Measurements from ENCODE around the gene BBLN. TPM values are rescaled to one million over a fixed set of nuclear protein-coding genes. Genes with fewer than 3 reads are reported as not detected.
A peak's percentile ranks its signal among the peaks of the same experiment; 100 is the strongest.

The BBLN gene
- total RNA-seq, 2 donors from 2014 or later, result 333 to 437 TPM

GRCh38 chr9:128201441-128202369, 41.6 kb downstream of the BBLN start:
- no peaks in the 10 kb centered on the region for H3K36me3 ChIP-seq
- H3K27ac ChIP-seq, result no peak overlapping the region
- TF ChIP-seq POLR2AphosphoS5 (IDR thresholded peaks at IDR 0.05), result no peak
- TF ChIP-seq CTCF (IDR thresholded peaks at IDR 0.05), result no peak
- no peak for TF ChIP-seq POLR2A (IDR thresholded peaks at IDR 0.05)
- H3K4me3 ChIP-seq, result no peak overlapping the region
- H3K9me3 ChIP-seq, result no peaks in the 10 kb centered on the region
- intact Hi-C loops (cut with DNase I), result no loop called here
- 84% methylated on average over 13 of the region's 13 CpGs for WGBS
- H3K4me1 ChIP-seq (replicated peaks), result peaks cover 8% of the 10 kb centered on the region
- no peaks in the 10 kb centered on the region for H3K27me3 ChIP-seq (replicated peaks; ENCODE audit: insufficient read depth)
- DNase-seq (ENCODE audit: low spot score), result no peak

- H3K36me3 ChIP-seq, result no peaks in the 10 kb centered on the region
- TF ChIP-seq POLR2A (IDR thresholded peaks at IDR 0.05), result no peak
- no peak for TF ChIP-seq POLR2AphosphoS5 (IDR thresholded peaks at IDR 0.05)
- TF ChIP-seq CTCF (IDR thresholded peaks at IDR 0.05), result no peak
- no peaks in the 10 kb centered on the region for H3K9me3 ChIP-seq
- H3K4me1 ChIP-seq (replicated peaks), result peaks cover 8% of the 10 kb centered on the region
- intact Hi-C loops (cut with DNase I), result no loop called here
- no peaks in the 10 kb centered on the region for H3K27me3 ChIP-seq (replicated peaks; ENCODE audit: insufficient read depth)
- no peak for DNase-seq (ENCODE audit: low spot score)
- no peak overlapping the region for H3K27ac ChIP-seq
- WGBS, result 15% methylated on average over 2 of the region's 2 CpGs
- peak overlapping the region in 1 of 2 donors; percentile 49 for H3K4me3 ChIP-seq
Observed at GRCh38 chr9:128202648-128203023, 42.6 kb downstream of the BBLN start.

- peaks cover 8% of the 10 kb centered on the region for H3K4me1 ChIP-seq (replicated peaks)
- intact Hi-C loops (cut with DNase I), result no loop called here
- H3K36me3 ChIP-seq, result no peaks in the 10 kb centered on the region
- H3K27me3 ChIP-seq (replicated peaks; ENCODE audit: insufficient read depth), result no peaks in the 10 kb centered on the region
- H3K4me3 ChIP-seq, result peak within 1 kb of the TSS; percentile 39 to 49
- DNase-seq (ENCODE audit: low spot score), result peak; percentile 18
- H3K27ac ChIP-seq, result peak within 1 kb of the TSS in 1 of 2 donors; percentile 4
- no peaks in the 10 kb centered on the region for H3K9me3 ChIP-seq
- TF ChIP-seq CTCF (IDR thresholded peaks at IDR 0.05) (peak; percentile 81 to 98 (median 89)), POLR2A (IDR thresholded peaks at IDR 0.05) (no peak)
- WGBS, result 1% methylated on average over 53 of the region's 72 CpGs
Observed at GRCh38 chr9:128203024-128203706, 43.1 kb downstream of the BBLN start, which contains the start of gene DNM1. Gene DNM1 (plus strand): TSS chr9:128203379. CDS start chr9:128203471, 92 bp downstream.

GRCh38 chr9:128203707-128204551, 43.9 kb downstream of the BBLN start:
- TF ChIP-seq POLR2AphosphoS5 (IDR thresholded peaks at IDR 0.05) (no peak), POLR2A (IDR thresholded peaks at IDR 0.05) (no peak), CTCF (IDR thresholded peaks at IDR 0.05) (no peak)
- H3K4me1 ChIP-seq (replicated peaks), result peaks cover 8% of the 10 kb centered on the region
- DNase-seq (ENCODE audit: low spot score), result no peak
- H3K36me3 ChIP-seq, result no peaks in the 10 kb centered on the region
- intact Hi-C loops (cut with DNase I), result no loop called here
- no peaks in the 10 kb centered on the region for H3K9me3 ChIP-seq
- peak overlapping the region; percentile 39 to 49 for H3K4me3 ChIP-seq
- 2% methylated on average over 46 of the region's 67 CpGs for WGBS
- no peaks in the 10 kb centered on the region for H3K27me3 ChIP-seq (replicated peaks; ENCODE audit: insufficient read depth)
- peak overlapping the region in 1 of 2 donors; percentile 4 for H3K27ac ChIP-seq

Measured in prostate gland (tissue), 2 donors.